Neural crest cell (in vitro differentiated cells): Measurements from ENCODE around the gene AKAP9. TPM values are rescaled to one million over a fixed set of nuclear protein-coding genes. Genes with fewer than 3 reads are reported as not detected.

Experiments
- DNase-seq: peaks from one replicate; pipeline ENCODE4 v3.0.0; 2021; ENCODE audit warnings: low read depth, mixed read lengths, low spot score
- H3K27ac Mint-ChIP-seq: one replicate; pipeline ENCODE4 v1.8.0; 2021; ENCODE audit warnings: mild to moderate bottlenecking, mixed read lengths; ENCODE audit not compliant: unreplicated experiment
- H3K27me3 Mint-ChIP-seq: 2 replicates; pipeline ENCODE4 v1.8.0; 2021; ENCODE audit warnings: low read depth, mild to moderate bottlenecking, mixed read lengths
- H3K36me3 Mint-ChIP-seq: 2 replicates; pipeline ENCODE4 v1.8.0; 2021; ENCODE audit warnings: low read depth, mild to moderate bottlenecking, mixed read lengths
- H3K4me1 Mint-ChIP-seq: 2 replicates; pipeline ENCODE4 v1.8.0; 2021; ENCODE audit warnings: mixed read lengths
- H3K4me3 Mint-ChIP-seq: one replicate; pipeline ENCODE4 v1.8.0; 2021; ENCODE audit warnings: mild to moderate bottlenecking, mixed read lengths
- H3K9me3 Mint-ChIP-seq: 2 replicates; pipeline ENCODE4 v1.8.0; 2021; ENCODE audit warnings: mixed read lengths
- total RNA-seq: library from RNA; stranded (reverse); gene quantifications from 2 replicates; pipeline ENCODE4 v1.2.1, GENCODE V29; 2021
- TF ChIP-seq, protein P1 (sequence below): fragments of 200-600 bp; sonication (generic); conservative IDR thresholded peaks from 2 replicates; pipeline ENCODE4 v1.5.0; 2021; ENCODE audit warnings: antibody characterized with exemption, mild to moderate bottlenecking

The AKAP9 gene
- total RNA-seq, 1 donor from 2014 or later: 32.0 TPM

DNA sequence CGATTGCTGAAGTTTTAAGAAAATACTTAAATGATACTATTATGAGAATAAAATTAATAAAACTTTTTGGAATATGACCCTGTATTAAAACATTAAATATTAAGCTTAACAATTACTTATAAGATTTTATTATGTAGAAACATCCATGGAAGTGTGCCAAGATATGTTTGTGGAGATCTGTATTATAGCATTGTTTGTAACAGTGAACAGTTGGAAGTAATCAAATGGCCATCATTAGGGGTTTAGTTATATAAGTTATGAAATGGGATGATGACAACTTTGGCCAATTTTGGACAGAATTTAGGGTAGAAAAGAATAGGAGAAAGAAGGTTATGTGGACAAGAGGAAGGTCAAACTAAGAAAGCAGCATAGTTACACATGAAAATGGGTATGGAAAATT is 88.0 kb downstream of the AKAP9 start:
- H3K4me1 Mint-ChIP-seq: no peaks in the 10 kb centered on the region
- H3K4me3 Mint-ChIP-seq: no peak overlapping the region
- TF ChIP-seq, protein P1, sequence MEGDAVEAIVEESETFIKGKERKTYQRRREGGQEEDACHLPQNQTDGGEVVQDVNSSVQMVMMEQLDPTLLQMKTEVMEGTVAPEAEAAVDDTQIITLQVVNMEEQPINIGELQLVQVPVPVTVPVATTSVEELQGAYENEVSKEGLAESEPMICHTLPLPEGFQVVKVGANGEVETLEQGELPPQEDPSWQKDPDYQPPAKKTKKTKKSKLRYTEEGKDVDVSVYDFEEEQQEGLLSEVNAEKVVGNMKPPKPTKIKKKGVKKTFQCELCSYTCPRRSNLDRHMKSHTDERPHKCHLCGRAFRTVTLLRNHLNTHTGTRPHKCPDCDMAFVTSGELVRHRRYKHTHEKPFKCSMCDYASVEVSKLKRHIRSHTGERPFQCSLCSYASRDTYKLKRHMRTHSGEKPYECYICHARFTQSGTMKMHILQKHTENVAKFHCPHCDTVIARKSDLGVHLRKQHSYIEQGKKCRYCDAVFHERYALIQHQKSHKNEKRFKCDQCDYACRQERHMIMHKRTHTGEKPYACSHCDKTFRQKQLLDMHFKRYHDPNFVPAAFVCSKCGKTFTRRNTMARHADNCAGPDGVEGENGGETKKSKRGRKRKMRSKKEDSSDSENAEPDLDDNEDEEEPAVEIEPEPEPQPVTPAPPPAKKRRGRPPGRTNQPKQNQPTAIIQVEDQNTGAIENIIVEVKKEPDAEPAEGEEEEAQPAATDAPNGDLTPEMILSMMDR: no peak
- no peak overlapping the region for H3K27ac Mint-ChIP-seq
- peaks cover 31% of the 10 kb centered on the region for H3K36me3 Mint-ChIP-seq
- no peaks in the 10 kb centered on the region for H3K27me3 Mint-ChIP-seq
- DNase-seq: no peak
- H3K9me3 Mint-ChIP-seq: peaks cover 3% of the 10 kb centered on the region

DNA sequence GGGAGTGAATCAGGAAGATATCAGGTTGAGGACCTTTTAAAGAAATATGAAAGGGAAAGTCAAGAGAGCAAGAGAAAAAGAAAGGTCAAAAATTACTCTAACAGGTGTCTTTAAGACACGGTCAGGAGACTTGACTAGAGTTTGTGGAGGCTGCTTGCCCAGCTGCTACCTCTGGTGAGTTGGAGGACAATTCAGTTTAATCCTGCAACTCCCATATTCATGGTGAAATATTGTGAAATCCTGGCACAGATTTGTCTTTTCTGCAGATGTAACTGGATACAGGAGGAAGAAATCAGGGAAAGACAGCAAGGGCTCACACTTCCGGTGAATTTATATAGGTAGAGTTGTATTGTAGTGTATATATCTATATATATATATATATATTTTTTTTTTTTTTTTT is 93.5 kb downstream of the AKAP9 start:
- no peak overlapping the region for H3K27ac Mint-ChIP-seq
- TF ChIP-seq, protein P1: no peak

DNA sequence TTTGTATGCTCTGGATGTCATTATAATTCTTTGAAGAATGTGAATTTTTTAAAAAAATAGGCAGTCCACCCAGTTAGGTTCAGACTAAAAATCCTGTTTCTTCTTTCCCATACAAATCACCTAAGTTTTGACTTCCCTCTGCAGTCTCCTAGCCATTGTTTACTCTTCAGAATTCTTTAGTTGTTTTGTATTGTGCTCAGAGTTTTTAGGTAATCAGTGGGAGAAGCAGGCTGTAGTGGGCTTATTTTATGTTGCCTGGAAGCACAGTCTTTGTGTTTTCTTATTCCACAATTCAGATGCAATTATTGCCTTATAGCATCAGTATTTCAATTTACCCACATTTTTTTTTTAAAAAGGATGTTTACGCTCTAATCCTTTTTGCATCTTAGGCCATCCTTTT is 94.9 kb downstream of the AKAP9 start:
- Mint-ChIP-seq H3K36me3 (peaks cover 12% of the 10 kb centered on the region), H3K9me3 (no peaks in the 10 kb centered on the region), H3K4me1 (no peaks in the 10 kb centered on the region), H3K27me3 (no peaks in the 10 kb centered on the region), H3K27ac (no peak overlapping the region), H3K4me3 (no peak overlapping the region)
- TF ChIP-seq, protein P1: no peak
- no peak for DNase-seq

More for the DNA sequence above, 93.5 kb downstream of the AKAP9 start:
- Mint-ChIP-seq H3K27me3 (no peaks in the 10 kb centered on the region), H3K4me3 (no peak overlapping the region), H3K4me1 (no peaks in the 10 kb centered on the region), H3K9me3 (no peaks in the 10 kb centered on the region), H3K36me3 (peaks cover 12% of the 10 kb centered on the region)
- no peak for DNase-seq

DNA sequence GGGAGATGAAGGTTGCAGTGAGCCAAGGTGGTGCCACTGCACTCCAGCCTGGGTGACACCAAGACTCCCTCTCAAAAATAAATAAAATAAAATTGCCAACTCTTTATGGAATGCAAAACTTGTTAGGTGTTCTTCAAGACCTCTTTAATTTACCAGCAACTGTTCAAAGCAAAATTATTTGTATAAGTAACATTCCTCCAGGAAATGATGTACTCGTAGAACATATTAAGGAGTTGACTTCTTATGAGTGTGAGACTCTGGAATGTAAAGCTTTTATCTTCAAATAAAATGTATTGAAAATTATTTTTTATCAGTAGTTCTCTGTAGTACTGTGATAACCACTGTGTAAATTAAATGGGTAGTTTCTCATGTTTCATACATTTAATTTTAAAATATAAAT is 99.2 kb downstream of the AKAP9 start:
- Mint-ChIP-seq H3K4me1 (peaks cover 4% of the 10 kb centered on the region), H3K36me3 (no peaks in the 10 kb centered on the region), H3K27me3 (no peaks in the 10 kb centered on the region), H3K9me3 (no peaks in the 10 kb centered on the region), H3K27ac (no peak overlapping the region), H3K4me3 (no peak overlapping the region)
- no peak for DNase-seq
- TF ChIP-seq, protein P1: no peak

DNA sequence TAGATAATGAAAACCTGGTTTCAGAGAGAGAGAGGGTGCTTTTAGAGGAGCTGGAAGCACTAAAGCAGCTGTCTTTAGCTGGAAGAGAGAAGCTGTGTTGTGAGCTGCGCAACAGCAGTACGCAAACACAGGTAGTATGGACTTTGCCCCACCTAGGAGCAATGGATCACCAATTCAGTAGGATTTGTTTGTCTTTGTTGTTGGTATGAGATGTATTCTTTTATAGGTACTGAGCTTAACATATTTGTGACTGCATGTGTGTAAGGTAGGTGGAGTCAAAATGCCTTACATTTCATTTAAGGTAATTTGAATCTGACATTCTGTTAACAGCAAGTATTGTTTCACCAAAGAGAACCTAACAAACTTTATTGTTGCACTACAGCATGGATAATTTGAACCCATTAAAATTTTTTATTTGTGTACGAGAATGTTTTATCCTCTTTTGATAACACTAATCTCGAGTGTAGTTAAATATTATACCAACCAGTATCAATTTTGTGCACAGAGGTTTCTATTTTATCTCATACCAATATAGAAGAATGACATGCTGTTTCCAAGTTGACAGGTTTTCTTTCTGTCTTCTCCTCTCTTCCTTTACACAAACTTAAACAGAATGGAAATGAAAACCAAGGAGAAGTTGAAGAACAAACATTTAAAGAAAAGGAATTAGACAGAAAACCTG is 101.5 kb downstream of the AKAP9 start:
- no peak overlapping the region for H3K27ac Mint-ChIP-seq
- peaks cover 4% of the 10 kb centered on the region for H3K4me1 Mint-ChIP-seq
- H3K9me3 Mint-ChIP-seq: no peaks in the 10 kb centered on the region
- DNase-seq: no peak
- H3K4me3 Mint-ChIP-seq: no peak overlapping the region
- H3K36me3 Mint-ChIP-seq: no peaks in the 10 kb centered on the region
- TF ChIP-seq, protein P1: no peak
- no peaks in the 10 kb centered on the region for H3K27me3 Mint-ChIP-seq
